ENCODE results near the gene PPP4R2.
A peak's percentile ranks its signal among the peaks of the same experiment; 100 is the strongest.

The PPP4R2 gene

DNA sequence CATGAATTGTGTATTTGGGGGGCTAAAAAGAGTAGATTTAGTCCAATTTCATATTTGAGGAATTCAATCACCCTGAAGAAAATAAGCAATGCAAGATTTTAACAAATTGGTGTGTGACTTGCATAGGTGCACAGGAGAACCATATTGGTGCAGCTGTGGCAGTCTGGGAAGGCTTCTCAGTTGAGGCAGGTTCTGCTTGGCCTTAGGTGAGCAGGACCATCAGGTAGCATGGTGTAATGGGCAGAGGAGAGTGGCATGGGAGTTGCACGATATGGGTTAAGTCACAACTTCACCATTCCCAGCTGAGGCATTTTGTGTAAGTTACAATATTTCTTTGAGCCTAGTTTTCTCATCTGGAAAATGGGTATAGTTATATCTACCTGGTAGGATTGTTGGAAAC, 75.3 kb downstream of the PPP4R2 start:
- no peak for DNase-seq

DNA sequence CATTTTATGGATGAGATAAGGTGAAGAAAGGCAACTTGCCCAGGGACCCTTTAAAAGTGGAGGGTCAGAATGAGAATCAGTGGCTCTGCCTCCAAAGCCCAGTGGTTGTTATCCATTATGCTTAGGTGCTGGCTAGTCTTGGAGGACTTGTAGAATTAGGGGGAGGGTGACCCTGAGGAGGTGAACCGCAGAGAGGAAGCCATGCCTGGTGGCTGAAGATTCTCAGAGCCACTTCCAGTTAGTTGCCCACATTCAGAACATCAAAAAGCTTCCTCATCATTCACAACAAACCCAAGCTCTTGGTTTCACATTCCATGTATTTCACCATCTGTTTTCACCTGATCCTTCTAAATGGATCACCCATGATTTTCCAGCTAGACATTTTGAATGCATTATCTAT, 76.0 kb downstream of the PPP4R2 start:
- DNase-seq, result no peak

DNA sequence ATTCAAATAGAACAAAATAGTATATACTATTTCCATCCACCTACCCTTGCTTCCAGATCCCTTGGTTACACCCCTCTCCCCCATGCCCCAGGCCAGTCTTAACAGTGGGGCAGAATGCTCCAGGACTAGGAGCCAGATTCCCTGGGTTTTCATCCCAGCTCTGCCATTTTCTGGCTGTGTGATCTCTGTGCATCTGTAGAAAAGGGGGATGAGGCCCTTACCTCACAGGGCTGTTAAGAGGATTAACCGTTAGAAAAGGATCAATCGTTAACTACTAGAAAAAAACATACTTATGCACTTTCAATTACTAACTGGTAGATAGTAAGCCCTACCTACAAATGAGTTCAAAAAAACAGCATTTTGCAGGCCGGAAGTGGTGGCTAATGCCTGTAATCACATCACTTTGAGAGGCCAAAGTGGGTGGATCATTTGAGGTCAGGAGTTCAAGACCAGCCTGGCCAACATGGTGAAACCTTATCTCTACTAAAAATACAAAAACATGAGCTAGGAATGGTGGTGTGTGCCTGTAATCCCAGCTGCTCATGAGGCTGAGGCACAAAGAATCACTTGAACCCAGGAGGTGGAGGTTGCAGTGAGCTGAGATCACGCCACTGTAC, 76.6 kb downstream of the PPP4R2 start:
- no peak for DNase-seq

DNA sequence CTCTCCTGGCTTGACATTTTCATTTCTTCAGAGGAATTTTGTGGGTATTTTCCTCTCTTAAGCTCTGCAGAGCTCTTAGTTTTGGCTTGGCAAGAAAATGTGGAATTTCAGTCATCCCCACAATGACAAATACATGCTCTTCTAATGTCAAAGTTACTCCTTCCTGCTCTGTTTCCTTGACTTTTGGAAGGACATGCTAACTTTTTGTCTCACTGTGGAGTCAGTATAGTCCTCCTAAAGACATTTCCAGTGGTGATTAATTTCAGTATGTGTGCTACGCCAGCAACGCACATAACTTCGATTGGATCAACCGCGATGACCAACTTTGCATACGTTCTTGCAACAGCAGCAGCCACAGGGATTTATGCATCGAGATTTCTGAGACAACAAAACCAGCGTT, 78.2 kb downstream of the PPP4R2 start:
- peak; percentile 60 for DNase-seq

DNA sequence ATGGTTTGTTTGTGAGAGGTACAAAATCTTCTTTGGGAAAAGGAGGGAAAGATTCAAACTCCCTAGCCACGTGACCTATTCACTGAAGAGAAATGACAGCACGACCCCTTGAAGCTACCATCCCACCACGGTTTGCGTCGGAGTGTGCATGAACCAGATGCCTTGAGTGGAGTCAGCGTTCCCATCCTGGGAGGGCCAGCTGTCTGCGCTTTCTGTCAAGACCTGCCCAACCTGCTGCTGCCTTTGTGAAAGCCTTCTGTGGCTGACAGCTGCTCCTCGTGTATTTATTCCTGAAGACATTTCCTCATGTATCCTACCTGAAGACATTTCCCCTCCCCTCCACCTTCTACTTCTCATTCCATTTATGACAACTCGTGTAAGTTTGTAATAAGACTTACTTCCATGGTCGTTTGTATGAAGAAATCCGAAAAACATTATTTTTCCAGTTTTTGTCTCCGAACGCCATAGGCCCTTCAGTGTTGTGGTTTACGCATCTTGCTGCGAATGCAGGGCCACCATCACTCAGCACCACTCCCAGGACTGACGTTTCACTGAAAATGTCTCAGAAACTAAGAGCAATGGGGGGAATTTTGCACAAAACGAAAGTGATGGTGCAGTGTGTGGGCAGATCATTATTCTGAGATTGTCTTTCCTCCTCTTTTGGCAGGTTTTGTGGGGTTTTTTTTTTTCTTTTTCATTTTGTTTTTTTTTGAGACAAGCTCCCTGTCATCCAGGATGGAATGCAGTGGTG, 83.8 kb downstream of the PPP4R2 start:
- DNase-seq, result no peak

DNA sequence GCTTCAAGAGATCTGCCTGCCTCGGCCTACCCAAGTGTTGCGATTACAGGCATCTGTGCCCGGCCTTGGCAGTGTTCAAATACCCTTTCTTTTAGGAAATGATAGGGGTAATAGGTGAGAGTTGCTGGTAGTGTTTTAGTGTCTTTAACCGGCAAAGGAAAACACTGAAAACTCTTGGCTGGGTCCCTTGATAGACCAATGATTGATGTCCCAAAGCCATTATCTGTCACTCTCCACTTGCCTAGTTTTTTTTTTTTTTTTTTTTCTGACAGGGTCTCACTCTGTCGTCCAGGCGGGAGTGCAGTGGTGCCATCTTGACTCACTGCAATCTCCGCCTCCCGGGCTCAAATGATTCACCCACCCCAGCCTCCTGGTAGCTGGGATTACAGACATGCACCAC, 84.5 kb downstream of the PPP4R2 start:
- no peak for DNase-seq

DNA sequence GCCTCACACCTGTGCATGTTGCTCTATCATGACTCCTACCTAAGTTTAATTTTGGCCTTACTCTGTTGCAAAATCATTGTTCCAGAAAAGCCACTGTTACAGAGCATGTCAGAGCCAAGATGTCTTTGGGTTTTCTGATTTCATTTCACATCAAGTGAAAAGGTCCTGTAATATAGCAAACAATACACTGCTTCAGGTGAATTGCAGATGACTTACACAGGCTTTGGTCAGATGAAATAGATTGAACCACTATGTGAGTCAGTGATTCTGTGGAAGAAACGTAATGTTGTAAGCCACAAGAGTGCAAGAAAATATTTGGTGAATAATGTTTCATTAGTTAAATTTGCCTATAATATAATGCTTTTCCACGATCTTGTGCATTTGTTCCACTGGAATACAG, 87.6 kb downstream of the PPP4R2 start:
- no peak for DNase-seq

DNA sequence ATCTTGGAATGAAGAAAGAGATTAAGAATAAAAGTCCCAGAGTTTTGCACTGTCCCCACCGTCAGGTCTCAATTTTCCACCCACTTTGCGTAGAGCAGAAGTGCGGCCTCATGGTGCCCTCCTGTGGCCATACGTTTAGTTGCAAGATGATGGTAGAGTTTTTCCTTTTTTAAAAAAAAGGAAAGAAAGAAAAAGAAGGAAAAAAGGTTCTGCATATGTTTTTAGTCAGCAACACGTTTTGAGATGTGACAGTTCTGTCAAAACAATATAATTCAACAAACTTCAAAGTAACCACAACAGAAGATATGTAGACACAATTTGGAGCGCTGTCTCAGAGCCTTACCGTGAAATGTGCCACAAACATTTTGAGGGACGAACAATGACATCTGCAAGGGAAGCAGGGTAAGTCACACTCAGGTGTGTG, 89.5 kb downstream of the PPP4R2 start:
- DNase-seq, result peak; percentile 42

DNA sequence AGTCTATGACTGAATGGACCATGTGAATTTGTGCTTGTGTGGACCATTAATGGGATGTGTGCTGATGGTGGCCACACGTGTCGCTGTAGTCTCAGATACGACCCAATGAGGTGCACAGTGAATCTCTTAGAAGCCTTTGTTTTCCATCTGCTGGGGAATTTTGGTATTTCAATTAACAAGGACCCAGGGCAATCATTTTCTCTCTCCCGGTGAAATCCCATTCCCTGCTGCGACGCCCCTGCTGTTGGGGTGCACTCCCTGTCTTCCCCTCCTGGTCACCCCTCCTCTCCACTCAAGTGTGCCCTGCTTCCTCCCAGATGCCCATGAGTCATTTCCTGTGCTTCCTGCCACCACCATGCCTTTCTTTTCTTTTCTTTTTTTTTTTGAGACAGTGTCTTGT, 97.5 kb downstream of the PPP4R2 start:
- no peak for DNase-seq

DNA sequence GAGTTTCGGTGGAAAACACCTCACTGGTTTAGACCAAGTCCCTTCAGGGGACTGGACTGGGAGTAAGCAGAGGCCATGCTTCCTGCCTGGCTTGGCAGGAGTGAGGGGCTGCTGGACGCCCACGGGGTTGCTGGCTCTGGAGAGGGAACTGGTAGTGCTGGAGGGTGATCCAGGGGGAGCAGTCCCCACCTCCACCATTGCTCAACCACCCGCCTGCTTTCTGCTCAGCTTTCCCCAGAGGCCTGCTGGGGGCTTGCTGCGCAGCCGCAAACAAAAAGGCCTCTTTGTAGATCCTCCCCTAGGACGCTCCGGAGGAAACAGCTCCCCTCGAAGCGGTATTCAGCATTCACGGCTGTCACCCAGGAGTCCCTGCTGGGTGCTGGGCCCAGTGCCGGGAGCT, 98.3 kb downstream of the PPP4R2 start:
- DNase-seq, result no peak

DNA sequence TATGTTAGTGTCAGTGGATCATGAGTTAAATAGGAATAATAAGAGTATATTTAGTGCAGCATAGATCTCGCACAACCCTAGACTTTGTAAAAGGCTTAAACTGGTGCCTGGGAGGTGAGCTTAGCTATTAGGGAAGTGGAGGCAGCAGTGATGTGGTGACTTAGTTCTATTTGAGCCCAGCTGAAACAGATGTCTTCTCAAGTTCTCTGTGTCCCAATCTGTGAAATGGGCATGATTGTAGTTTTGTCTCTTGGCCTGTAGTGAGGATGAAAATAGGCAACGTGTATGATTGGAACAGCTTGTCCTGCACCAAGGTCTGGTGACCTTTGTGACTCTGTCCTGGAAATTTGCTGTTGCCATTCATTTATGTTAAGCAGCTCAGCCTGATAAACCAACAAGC, 99.6 kb downstream of the PPP4R2 start:
- no peak for DNase-seq

DNA sequence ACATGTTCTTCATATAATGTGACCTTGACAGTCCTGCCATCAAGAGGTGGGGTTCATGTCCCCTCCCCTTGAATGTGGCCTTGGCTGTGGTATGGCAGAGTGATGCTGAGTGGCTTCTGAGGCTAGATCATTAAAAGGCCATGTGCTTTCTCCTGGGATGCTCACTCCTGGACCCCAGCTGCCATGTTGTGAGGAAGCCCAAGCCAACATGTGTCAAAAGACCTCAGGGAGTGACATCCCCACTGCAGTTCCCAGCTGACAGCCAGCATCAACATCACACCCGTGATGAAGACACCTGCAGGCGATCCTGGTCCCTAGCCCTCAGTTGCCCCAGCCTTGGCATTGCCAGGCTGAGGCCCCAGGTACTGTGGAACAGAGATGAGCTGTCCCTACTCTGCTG, 101.4 kb downstream of the PPP4R2 start:
- DNase-seq, result no peak

DNA sequence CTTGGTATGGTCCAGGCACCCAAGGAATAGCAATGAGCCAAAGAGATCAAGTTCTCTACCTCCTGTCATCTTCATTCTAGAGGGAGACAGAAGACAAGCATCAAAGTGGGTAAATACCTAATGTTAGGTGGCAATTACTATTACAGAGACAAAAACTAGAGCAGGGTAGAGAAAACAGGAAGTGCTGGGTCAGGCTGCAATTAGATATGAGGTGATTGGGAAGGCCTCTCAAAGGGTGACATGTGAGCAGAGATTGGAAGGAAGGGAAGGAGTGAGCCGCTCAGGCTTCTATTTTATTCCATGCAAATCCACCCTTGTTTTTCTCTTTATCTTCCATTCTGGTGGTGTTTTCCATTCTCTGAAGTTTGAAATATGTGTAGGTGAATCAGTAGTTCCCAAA, 102.3 kb downstream of the PPP4R2 start:
- no peak for DNase-seq

DNA sequence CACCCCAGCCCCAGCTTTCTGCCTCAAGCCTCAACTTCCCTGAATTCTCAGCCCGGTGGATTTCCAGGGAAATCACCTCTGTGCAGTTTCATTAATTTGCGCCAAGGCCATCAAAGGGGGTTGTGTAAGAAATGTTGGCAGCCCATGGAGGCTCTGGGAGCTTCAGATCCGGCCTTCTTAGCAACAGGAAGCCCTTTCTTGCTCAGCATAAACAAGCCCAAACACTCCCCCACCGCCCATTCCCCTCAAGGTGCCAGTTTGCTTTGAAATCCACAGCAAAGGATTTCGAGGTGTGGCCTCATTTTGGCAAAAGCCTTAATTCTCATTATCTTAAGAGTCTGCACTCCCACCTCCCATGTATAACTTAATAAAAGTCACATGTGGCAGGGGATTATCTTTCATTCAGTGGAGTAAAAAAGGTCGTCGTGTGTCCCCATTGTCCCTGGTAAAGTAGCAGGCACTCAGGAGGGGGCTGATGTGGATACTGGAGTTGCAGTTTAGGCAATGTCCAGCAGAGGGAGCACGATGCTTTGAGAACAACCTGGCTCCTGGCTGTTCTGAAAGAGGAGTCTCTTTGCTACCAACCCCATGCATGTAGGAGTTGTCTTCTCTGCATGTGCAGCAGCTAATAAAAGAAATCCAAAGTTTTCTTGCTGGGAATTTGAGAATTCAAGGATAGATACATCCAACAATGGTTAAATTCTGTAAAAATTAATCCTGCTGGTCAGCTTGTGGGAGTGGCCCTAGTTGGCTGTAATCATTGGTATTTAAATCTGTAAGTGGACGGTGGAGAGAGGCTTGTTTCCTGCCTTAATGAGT, 104.3 kb downstream of the PPP4R2 start:
- peak; percentile 73 for DNase-seq

DNA sequence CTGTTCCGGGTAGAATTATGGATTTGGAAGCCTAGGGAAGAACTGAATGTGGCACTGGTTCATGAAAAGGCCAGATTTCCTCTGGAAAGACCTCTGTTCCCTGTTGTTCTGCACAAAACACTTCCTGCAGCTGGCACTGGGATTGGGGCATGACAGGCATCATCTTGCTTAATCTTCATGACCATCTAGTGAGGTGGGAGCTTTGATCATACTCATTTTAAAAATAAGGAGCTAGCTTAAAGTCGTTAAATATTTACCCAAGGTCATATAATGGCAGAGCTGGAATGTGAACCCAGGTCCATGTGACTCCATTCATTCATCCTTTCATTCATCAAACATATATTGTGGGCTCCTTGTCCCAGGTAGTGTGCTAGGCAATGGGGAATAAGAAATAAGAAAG, 105.3 kb downstream of the PPP4R2 start:
- no peak for DNase-seq

DNA sequence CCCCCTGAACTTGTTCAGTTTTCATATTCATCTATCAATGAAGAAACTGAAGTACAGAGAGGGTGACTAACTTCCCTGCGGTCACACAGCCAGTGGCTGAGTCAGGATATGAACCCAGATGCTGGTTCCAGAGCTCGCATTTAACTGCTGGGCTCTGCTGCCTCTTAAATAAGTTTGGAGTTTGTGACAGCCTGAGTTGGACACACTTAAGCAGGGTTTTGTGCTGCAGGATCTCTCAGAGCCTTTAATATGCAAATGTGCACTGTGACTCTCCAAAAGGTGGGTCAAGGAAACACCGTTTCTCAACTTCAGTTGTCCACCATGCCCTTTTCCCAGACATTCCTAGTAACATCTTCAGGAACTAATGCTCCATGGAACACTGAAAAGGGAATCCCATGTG, 110.6 kb downstream of the PPP4R2 start:
- DNase-seq, result no peak

DNA sequence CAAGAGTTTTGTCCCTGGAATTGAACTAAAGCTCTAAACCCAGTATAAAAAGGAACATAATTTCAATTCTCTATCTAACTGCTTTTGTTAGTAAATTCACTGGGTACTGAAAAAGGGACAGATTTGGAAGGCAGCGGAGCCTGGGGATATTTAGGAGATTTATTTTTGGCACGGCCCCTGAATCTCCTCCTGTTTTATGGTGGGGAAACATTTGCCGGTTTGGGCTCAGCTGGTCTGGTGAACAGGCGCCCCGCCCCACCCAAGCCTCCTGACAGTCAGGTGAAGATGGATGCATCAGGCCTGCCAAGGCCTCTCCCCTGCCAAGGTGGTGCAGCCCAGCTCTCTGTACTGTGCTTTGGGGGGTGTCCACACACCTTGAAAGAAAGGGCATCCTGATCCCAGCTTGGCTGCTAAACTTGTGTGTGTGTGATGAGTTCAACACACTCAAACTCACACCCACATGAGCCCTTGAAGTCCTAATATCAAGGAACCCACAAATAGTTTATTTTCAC, 111.1 kb downstream of the PPP4R2 start:
- DNase-seq, result no peak

DNA sequence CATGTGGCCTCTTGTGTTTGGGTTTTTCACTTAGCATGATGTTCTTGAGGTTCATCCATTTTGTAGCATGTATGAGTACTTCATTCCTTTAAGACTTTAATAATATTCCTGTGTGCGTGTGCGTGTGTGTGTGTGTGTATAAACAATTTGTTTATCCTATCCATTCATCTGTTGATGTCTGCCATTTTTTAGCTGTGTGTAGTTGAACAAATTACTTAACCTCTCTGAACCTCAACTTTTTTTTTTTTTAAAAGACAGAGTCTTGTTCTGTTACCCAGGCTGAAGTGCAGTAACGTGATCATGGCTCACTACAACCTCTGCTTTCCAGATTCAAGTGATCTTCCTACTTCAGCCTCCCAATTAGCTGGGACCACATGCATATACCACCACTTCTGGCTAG, 112.1 kb downstream of the PPP4R2 start:
- DNase-seq, result no peak

DNA sequence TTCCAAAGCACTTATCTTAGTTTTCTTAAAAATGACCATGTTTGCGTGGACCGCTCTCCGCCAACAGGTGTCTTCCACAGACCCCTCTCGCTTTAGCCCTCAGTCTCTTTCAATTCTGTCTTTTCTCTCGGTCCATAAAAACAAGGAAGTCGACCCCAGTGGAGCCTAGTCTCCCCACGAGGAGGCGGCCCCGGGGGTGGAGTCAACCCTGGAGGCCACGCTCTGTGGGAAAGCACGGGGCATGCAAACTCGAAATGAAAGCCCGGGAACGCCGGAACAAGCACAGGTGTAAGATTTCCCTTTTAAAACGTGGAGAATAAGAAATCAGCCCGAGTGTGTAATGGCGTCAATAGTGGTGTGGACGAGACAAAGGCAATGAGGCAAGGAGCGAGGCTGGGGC, 113.9 kb downstream of the PPP4R2 start:
- no peak for DNase-seq

DNA sequence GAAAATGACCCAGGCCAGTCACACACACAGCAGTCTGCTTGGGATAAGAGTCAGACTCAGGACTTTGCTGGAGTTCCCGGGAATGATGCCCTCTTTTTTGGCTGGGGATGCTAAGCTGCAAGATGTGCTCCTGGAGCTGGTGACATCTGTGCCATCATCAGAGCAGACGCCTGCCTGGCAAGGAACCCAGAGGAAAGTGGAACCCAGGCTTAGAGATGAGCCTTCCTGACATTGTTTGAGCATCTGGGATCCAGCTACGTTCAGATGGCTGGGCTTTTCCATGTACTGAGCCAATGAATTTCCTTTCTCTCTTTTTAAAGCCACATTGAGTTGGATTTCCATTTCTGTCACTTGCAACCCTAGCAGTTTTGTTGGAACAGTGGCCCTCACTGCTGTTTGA, 118.1 kb downstream of the PPP4R2 start:
- no peak for DNase-seq

DNA sequence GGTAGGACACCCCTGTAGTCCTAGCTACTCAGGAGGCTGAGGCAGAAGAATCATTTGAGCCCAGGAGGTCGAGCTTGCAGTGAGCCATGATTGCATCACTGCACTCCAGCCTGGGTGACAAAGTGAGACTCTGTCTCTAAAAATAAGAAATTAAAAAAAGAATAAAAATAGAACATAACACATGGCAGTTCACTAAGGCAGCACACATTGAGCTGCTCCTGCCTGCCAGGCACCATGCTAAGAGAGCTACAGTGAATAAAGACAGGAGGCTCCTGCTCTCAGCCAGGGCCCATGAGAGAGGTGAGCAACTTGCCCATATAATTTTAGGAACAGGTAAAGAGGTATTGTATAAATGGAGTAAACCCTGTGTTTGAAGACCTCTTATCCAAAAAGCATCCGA, 119.2 kb downstream of the PPP4R2 start:
- no peak for DNase-seq
